ENCODE data around the gene RBM23. TPM values are rescaled to one million over a fixed set of nuclear protein-coding genes. Genes with fewer than 3 reads are reported as not detected.

Gene RBM23
- polyA plus RNA-seq, 1 of the 3 experiments (the other 2 are of a cell fraction) = 65.5 TPM

DNA sequence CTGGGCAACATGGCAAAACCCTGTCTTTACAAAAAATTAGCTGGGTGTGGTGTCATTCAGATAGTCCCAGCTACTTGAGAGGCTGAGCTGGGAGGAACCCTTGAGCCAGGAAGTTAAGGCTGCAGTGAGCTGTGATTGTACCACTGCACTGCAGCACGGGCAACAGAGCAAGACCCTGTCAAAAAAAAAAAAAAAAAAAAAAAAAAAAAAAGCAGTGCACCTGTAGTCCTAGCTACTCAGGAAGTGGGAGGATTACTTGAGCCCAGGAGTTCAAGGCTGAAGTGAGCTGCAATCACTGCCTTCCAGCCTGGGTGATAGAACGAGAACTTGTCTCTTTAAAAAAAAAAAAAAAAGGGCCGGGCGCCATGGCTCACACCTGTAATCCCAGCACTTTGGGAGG is 30.3 kb downstream of the RBM23 start:
- Histone ChIP-seq H3K9me3 (no peaks in the 10 kb centered on the region), H3K27me3 (ENCODE audit: insufficient read depth) (no peaks in the 10 kb centered on the region), H3K9me2 (no peaks in the 10 kb centered on the region), H3F3A (replicated peaks; ENCODE audit: insufficient read depth) (no peaks in the 10 kb centered on the region), H3K4me2 (no peak overlapping the region), H3K4me1 (ENCODE audit: control insufficient read depth in 1 of 2, insufficient read depth in 2 of 2, low read depth in 1 of 2, low read length in 1 of 2) (peaks cover 8 to 26% of the 10 kb centered on the region in 2 experiments; a peak in 2 of 4 replicates), H2AFZ (ENCODE audit: low read depth) (no peak overlapping the region), H3K79me2 (ENCODE audit: insufficient read depth) (peaks cover 6% of the 10 kb centered on the region; the same call in 1 of the 2 replicates), H3K4me3 (ENCODE audit: low read depth in 2 of 2, low read length in 1 of 2) (no peak overlapping the region), H3K36me3 (replicated peaks in 1 of 2; ENCODE audit: control insufficient read depth in 1 of 2, insufficient read depth in 2 of 2, low read length in 1 of 2) (no peaks in the 10 kb centered on the region), H3K27ac (ENCODE audit: low read depth in 2 of 2, low read length in 1 of 2) (no peak overlapping the region), H4K20me1 (ENCODE audit: insufficient read depth) (no peaks in the 10 kb centered on the region), H3K9ac (no peak overlapping the region)
- DNase-seq = no peak
- TF ChIP-seq JUND (IDR thresholded peaks at IDR 0.05) (no peak), GATA2 (CRISPR knock-in tag; IDR thresholded peaks at IDR 0.05) (no peak), MXI1 (IDR thresholded peaks at IDR 0.05; ENCODE audit: low read depth, low read length) (no peak), EP300 (IDR thresholded peaks at IDR 0.05; ENCODE audit: borderline replicate concordance in 1 of 2, low read depth in 1 of 2, low read length in 1 of 2) (no peak), TAF1 (IDR thresholded peaks at IDR 0.05; ENCODE audit: borderline replicate concordance, low read depth, low read length) (no peak)
- 91% methylated on average over 4 of the region's 4 CpGs for WGBS (ENCODE audit: low lambda C conversion rate)
- ChIA-PET CTCF (interaction anchor here (1.1 to 13.0 kb wide), 8 partner anchors 12 to 330 kb away, joined by 3 to 96 read pairs (median 6); no protein-coding TSS in a partner anchor), POLR2A (interaction anchor here (1.7 kb wide), 1 partner anchor 17 kb away, joined by 3 read pairs; the partner anchor contains the start of gene LRP10)

DNA sequence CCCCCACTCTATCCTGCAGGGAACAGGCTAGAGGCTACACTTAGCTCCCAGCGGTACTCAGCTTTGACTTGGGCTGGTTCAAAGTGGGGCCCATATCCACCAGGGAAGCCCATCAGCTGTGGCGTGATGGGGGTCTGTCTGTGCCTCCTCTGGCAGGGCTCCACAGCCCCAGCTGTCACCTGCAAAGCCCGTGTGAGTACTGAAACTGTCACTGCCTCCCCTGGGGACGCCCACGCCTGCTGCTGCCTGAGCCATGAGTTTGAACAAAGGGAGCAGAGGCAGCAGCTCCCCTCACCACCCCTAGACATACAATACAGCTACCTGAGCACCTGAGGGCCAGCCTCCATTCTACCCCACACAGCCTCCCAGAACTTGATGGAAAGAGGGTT is 31.0 kb downstream of the RBM23 start:
- Histone ChIP-seq H3K9me2 (no peaks in the 10 kb centered on the region), H3F3A (replicated peaks; ENCODE audit: insufficient read depth) (no peaks in the 10 kb centered on the region), H3K4me3 (ENCODE audit: low read depth in 2 of 2, low read length in 1 of 2) (peak overlapping the region; percentile 63 to 82), H3K79me2 (ENCODE audit: insufficient read depth) (peaks cover 6% of the 10 kb centered on the region; the same call in 1 of the 2 replicates), H3K9me3 (no peaks in the 10 kb centered on the region), H3K9ac (peak overlapping the region; percentile 82; the same call in 1 of the 2 replicates), H3K27ac (ENCODE audit: low read depth in 2 of 2, low read length in 1 of 2) (no peak overlapping the region), H3K4me2 (peak overlapping the region; percentile 88), H3K27me3 (ENCODE audit: insufficient read depth) (no peaks in the 10 kb centered on the region), H3K36me3 (replicated peaks in 1 of 2; ENCODE audit: control insufficient read depth in 1 of 2, insufficient read depth in 2 of 2, low read length in 1 of 2) (no peaks in the 10 kb centered on the region), H4K20me1 (ENCODE audit: insufficient read depth) (no peaks in the 10 kb centered on the region), H2AFZ (ENCODE audit: low read depth) (peak overlapping the region; percentile 98; the same call in 1 of the 2 replicates), H3K4me1 (ENCODE audit: control insufficient read depth in 1 of 2, insufficient read depth in 2 of 2, low read depth in 1 of 2, low read length in 1 of 2) (peaks cover 8 to 33% of the 10 kb centered on the region in 2 experiments; a peak in 2 of 4 replicates)
- no peak for DNase-seq
- CTCF ChIA-PET = interaction anchor here (1.1 to 13.0 kb wide), 7 partner anchors 9 to 107 kb away, joined by 3 to 96 read pairs (median 7); no protein-coding TSS in a partner anchor
- TF ChIP-seq RCOR1 (IDR thresholded peaks at IDR 0.05; ENCODE audit: low read length) = no peak
- TF ChIP-seq RFX5 (IDR thresholded peaks at IDR 0.05; ENCODE audit: low read length) = no peak
- TF ChIP-seq TEAD4 (IDR thresholded peaks at IDR 0.05; ENCODE audit: borderline replicate concordance, insufficient read depth) = no peak
- no peak for TF ChIP-seq RAD21 (IDR thresholded peaks at IDR 0.05; ENCODE audit: low read length)
- TF ChIP-seq FOXJ3 (CRISPR knock-in tag; IDR thresholded peaks at IDR 0.05) = no peak
- TF ChIP-seq TAF1 (IDR thresholded peaks at IDR 0.05; ENCODE audit: borderline replicate concordance, low read depth, low read length) = no peak
- no peak for TF ChIP-seq PBX3 (IDR thresholded peaks at IDR 0.05)
- TF ChIP-seq JUND (IDR thresholded peaks at IDR 0.05) = no peak
- TF ChIP-seq CTCF (IDR thresholded peaks at IDR 0.05) = no peak
- TF ChIP-seq GABPA (IDR thresholded peaks at IDR 0.05; ENCODE audit: low read depth) = no peak
- TF ChIP-seq MEF2A (IDR thresholded peaks at IDR 0.05; ENCODE audit: borderline replicate concordance, low read depth) = no peak
- TF ChIP-seq SIN3A (IDR thresholded peaks at IDR 0.05; ENCODE audit: borderline replicate concordance, low read depth, low read length) = no peak
- POLR2A ChIA-PET = interaction anchor here (1.7 kb wide), 1 partner anchor 17 kb away, joined by 3 read pairs; the partner anchor contains the start of gene LRP10
- WGBS (ENCODE audit: low lambda C conversion rate) = 75% methylated on average over 3 of the region's 5 CpGs
